ENCODE data around the gene PSME1.

PSME1 gene

DNA sequence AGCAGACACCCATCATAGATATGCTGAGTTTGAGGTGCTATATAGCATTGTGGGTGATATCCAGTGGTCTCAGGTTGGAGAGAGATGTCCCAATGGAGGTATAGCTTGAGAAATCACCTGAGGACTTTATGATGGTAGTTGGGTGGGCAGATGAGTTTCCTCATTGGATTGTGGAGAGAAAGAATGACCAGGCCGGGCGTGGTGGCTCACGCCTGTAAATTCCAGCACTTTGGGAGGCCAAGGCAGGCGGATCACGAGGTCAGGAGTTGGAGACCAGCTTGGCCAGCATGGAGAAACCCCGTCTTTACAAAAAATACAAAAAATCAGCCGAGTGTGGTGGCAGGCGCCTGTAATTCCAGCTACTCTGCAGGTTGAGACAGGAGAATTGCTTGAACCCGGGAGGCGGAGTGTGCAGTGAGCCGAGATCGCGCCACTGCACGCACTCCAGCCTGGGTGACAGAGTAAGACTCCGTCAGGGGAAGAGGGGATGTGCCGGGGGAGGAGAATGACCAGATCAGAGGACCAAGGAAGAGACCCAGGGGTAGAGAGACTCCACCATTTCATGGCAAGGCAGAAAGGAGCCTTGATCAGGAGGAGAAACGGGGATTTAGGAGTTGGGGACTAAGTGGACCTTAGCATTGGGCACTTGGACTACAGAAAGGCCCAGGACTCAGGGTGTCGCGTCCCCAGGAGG lies 42.6 kb upstream of the PSME1 start:
- TF ChIP-seq, protein P1, sequence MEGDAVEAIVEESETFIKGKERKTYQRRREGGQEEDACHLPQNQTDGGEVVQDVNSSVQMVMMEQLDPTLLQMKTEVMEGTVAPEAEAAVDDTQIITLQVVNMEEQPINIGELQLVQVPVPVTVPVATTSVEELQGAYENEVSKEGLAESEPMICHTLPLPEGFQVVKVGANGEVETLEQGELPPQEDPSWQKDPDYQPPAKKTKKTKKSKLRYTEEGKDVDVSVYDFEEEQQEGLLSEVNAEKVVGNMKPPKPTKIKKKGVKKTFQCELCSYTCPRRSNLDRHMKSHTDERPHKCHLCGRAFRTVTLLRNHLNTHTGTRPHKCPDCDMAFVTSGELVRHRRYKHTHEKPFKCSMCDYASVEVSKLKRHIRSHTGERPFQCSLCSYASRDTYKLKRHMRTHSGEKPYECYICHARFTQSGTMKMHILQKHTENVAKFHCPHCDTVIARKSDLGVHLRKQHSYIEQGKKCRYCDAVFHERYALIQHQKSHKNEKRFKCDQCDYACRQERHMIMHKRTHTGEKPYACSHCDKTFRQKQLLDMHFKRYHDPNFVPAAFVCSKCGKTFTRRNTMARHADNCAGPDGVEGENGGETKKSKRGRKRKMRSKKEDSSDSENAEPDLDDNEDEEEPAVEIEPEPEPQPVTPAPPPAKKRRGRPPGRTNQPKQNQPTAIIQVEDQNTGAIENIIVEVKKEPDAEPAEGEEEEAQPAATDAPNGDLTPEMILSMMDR (conservative IDR thresholded peaks at IDR 0.05; ENCODE audit: low read depth, low read length), result no peak
- no peak for DNase-seq (ENCODE audit: low read depth)
- H3K4me3 ChIP-seq (ENCODE audit: low read length), result no peak overlapping the region

DNA sequence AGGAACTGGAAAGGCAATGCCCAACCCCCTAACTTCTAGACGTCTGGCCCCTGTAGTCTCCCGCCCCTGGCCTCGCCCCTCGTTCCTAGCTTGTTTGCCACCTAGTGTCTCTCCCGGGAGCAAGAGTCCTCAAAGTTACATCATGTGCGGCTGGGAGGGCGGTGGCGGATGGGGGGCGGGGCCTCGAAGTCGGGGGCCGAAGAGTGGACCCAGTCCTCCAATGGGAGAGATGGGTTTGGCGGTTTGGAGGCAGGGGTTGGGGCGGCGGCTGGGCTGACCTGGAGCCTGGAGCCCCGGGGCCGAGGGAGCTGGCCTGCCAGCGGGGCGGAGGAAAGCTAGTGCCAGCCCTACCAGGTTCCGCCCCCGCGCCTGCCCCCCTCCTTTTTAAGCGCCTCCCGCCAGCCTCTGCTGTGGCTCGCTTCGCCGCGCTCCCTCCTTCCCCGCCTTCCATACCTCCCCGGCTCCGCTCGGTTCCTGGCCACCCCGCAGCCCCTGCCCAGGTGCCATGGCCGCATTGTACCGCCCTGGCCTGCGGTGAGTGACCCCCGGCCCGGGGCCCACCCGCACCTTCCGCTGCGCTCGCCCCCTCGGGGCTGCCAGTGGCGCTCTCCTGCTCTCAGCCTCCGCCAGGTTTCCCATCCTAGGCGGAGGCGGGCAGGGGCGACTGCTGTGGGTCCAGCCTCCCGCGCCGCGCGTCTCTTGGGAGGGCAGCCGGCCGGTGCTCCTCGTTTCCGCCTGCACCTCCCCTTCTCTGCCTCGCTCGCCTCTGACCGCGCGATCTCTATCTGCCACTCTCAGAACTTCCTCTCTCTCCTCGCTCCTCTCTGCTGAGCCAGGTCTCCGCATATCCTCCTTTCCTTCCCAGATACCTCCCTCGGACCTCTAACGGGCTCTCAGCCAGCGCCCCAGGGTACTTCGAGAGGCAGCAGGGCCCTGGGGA lies 41.8 kb upstream of the PSME1 start, which contains the start of gene PCK2:
TSS of gene PCK2 (plus strand) at position 411 of the 940 bp plus-strand sequence. CDS start at position 506, 95 bp downstream.
- H3K4me3 ChIP-seq (ENCODE audit: low read length), result peak within 1 kb of the TSS; percentile 74
- TF ChIP-seq, protein P1 (conservative IDR thresholded peaks at IDR 0.05; ENCODE audit: low read depth, low read length), result no peak

DNA sequence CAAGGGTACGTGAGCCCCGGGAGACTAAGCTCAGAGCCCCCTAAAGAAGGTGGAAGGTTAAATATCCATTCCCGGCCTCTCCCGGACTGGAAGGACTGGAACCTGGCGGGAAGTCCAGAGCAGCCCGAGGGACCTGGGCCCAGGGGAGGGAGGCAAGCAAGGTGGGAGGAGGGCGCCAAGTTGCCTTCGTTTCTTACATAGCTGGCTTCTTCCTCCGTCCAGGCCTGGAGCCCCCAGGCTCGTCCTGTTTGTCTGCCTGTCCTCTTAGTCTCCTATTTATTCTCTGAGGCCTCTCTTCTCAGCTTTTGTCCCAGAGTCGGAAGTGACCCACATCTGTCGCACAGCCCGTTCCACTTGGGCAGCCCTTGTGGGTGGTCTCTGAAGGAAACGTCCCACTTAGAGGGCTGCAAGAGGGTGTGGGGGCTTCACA lies 41.1 kb upstream of the PSME1 start:
- DNase-seq (ENCODE audit: low read depth), result no peak
- H3K4me3 ChIP-seq (ENCODE audit: low read length), result peak overlapping the region; percentile 74
- TF ChIP-seq, protein P1 (conservative IDR thresholded peaks at IDR 0.05; ENCODE audit: low read depth, low read length), result no peak

More for the DNA sequence above, 41.8 kb upstream of the PSME1 start, which contains the start of gene PCK2:
- DNase-seq (ENCODE audit: low read depth), result peak; percentile 39

DNA sequence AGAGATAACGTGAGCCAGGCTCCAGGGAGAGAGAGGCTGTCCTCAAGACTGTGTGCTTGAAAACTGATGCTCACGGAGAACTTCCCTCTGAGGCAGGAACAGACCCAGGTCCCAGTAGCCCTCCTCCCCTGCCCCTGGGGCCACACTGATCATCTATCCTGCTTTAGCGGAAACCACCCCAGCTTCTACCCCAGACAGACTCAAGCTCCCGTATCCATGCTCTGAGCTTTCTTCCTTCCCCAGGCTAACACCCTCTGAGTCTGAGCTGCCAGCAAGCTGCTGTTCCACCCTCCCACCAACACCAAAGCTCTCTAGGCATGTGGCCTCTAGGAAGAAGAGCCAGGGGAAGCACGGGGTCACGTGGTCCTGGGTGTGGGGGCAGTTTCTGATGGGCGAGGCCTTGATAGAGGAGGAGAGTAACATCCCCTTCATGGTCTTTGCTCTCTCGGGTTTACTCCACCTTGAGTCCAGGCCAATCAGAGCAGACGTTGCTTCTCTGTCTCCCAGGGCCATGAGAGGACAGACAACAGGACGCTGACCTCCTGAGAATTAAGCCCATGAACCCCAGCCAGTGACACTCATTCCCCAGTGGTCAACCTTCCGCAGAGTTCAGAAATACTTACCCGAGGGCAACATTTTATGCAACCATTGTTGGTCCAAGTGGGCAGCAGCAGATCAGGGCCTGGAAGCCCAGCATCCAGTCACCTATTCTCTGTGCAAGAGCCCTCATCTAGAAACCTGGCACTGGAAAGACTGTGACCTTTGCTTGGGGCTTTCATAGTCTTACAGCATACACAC lies 40.5 kb upstream of the PSME1 start:
- peak overlapping the region; percentile 74 for H3K4me3 ChIP-seq (ENCODE audit: low read length)
- DNase-seq (ENCODE audit: low read depth), result no peak
- TF ChIP-seq, protein P1 (conservative IDR thresholded peaks at IDR 0.05; ENCODE audit: low read depth, low read length), result no peak

DNA sequence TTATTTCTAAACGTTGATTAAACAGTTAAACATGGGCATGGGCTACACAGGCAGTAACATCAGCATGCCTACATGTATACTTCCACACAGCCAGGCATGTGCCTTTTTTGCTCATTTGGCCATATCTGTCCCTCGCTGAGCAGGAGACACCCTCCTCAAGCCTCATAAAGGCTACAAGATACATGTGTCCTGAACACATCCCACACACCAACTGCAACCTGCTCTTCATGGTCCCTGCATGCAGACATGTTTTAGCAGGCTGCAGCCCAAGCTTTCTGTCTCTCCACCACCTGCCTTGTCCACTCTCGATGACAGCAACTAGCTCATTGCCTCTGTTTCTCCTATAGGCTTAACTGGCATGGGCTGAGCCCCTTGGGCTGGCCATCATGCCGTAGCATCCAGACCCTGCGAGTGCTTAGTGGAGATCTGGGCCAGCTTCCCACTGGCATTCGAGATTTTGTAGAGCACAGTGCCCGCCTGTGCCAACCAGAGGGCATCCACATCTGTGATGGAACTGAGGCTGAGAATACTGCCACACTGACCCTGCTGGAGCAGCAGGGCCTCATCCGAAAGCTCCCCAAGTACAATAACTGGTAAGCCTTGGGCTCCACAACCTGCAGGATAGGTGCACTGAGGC lies 39.3 kb upstream of the PSME1 start:
- TF ChIP-seq, protein P1 (conservative IDR thresholded peaks at IDR 0.05; ENCODE audit: low read depth, low read length), result no peak
- no peak overlapping the region for H3K4me3 ChIP-seq (ENCODE audit: low read length)
- DNase-seq (ENCODE audit: low read depth), result no peak

DNA sequence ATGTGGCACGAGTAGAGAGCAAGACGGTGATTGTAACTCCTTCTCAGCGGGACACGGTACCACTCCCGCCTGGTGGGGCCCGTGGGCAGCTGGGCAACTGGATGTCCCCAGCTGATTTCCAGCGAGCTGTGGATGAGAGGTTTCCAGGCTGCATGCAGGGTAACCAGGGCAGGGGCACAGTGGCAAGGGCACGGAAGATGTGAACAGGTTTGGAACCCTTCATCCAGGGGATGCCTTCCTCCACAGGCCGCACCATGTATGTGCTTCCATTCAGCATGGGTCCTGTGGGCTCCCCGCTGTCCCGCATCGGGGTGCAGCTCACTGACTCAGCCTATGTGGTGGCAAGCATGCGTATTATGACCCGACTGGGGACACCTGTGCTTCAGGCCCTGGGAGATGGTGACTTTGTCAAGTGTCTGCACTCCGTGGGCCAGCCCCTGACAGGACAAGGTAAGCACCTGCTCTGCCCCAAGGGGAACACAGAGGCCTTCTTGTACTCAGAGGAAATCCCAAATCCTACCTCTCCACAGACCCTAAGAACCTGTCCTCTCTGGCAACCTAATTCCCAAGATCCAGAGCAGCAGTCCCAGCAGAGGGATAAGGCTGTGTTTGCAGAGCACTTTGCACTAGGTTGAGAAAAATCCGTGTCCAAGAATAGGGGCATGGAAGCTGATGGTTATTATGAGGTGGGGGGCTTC lies 37.6 kb upstream of the PSME1 start:
- TF ChIP-seq, protein P1 (conservative IDR thresholded peaks at IDR 0.05; ENCODE audit: low read depth, low read length), result no peak
- DNase-seq (ENCODE audit: low read depth), result no peak
- no peak overlapping the region for H3K4me3 ChIP-seq (ENCODE audit: low read length)
